NCI-H2227 (cell line): ENCODE measurements around the gene ADCY9.
"Not testable (repeated sequence)": the region's sequence is repeated elsewhere in the genome, so short reads cannot be mapped to it uniquely, and the experiment has no call there.

Experiments used
- DNase-seq: peaks from one replicate; lab custom pipeline; 2025; ENCODE audit not compliant: unreplicated experiment; lab: John Stamatoyannopoulos, UW

ADCY9 gene

GRCh38 chr16:3983081-3983520, 133.1 kb downstream of the ADCY9 start:
- peak; percentile 86 for DNase-seq

GRCh38 chr16:3982216-3982615, 134.0 kb downstream of the ADCY9 start:
- no peak for DNase-seq

DNA sequence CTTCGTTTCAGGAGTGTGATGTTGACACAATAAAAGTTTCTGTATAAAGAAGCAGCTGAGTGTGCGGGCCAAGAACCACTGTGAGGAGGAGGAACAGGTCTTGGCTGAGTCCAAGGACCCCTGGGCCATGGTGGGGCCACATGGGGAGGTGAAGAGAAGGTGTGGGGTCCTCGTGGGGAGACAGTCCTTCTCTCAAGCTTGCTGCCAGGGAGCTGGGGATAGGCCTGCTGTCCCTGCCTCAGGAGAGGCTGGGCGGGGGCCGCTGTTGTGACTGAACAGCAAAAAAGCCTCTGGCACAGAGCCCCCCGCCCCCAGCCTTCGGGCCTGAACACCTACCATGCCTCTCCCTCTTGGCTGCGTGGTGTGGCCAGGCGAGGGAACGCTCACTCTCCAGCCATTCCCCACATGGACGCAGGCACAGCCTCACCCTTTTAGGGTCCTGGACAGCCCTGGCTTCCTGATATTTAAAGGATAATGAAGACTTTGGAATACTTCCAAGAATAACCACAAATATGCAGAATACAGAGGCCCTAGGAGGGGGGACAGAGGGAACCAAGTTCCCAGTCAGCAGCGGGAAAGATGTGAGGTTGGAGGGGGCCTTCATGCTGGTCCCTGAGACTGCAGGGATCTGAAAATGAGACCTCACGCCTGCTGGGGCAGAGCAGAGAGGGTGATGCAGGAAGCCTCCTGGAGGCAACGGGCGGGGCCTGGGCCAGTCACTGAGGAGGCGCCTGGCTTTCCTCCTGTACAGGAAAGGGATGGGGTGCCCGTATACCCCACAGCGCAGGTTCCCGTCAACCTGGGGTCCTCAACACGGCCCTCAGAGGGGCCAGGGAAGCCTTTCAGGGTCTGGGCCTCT, 135.8 kb downstream of the ADCY9 start:
- DNase-seq: no peak

- no peak for DNase-seq
These were observed 136.7 kb downstream of the ADCY9 start for GRCh38 chr16:3979518-3979917.

DNA sequence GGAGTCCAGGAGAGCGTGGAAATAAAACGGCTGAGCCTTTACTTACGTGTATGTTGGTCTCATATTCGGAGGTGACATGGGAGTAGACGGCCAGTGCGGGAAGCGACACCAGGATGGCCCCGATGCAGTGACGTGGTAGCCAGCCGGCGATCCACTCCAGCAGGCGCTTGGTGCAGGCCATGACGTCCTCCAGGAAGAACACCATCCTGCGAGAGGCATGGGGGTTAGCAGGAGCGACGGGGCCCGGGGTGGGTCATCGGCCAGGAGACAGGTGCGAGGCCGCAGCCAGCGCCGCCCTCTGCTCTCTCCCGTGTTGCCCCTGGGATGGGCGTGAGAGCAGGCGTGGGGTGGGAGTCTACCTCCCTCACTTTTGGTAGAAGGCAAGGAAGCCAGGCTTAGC, 137.2 kb downstream of the ADCY9 start:
- DNase-seq: no peak

- no peak for DNase-seq
These were observed 138.9 kb downstream of the ADCY9 start for GRCh38 chr16:3977376-3977775.

DNA sequence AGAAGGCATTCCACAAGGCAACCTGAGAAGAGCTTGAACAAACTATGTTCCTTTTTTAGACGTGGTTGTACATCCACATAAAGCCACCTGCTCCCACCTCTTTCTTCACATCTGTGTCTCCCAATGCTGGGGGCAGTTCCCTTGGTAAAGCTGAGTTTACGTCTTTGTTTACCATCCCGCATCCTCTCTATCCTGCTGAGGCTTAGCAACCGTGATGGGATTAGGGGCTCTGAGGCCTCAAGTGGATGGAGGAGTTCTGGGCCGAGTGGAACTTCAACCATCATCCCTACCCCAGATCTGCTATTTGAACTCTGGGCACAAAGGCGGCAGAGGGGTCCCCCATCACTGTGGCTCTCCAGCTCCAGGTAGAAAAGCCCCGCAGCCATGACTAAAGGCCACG, 141.5 kb downstream of the ADCY9 start:
- DNase-seq: no peak

GRCh38 chr16:3971706-3972105, 144.5 kb downstream of the ADCY9 start:
- DNase-seq: no peak

DNA sequence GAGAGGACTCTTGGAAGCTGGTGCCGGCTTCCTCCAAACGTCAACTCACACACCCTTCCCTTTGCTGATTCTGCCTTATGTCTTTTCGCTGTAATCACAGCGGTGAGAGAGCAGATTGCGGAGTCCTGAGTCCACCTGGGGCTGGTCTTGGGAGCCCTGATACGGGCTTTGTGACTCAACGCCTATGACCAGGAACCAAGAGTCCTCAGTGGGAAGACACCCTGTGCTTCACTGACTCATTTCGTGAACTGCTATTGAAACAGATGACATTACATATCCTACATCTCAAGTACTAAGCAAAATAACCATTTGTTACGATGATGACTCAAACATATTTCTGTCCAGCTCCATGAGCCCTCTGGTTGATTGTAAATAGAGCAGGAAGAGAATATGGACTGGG, 145.0 kb downstream of the ADCY9 start:
- no peak for DNase-seq

GRCh38 chr16:3968551-3968950, 147.7 kb downstream of the ADCY9 start:
- DNase-seq: no peak

- DNase-seq: no peak
These were observed 149.6 kb downstream of the ADCY9 start for GRCh38 chr16:3966681-3967080.

DNA sequence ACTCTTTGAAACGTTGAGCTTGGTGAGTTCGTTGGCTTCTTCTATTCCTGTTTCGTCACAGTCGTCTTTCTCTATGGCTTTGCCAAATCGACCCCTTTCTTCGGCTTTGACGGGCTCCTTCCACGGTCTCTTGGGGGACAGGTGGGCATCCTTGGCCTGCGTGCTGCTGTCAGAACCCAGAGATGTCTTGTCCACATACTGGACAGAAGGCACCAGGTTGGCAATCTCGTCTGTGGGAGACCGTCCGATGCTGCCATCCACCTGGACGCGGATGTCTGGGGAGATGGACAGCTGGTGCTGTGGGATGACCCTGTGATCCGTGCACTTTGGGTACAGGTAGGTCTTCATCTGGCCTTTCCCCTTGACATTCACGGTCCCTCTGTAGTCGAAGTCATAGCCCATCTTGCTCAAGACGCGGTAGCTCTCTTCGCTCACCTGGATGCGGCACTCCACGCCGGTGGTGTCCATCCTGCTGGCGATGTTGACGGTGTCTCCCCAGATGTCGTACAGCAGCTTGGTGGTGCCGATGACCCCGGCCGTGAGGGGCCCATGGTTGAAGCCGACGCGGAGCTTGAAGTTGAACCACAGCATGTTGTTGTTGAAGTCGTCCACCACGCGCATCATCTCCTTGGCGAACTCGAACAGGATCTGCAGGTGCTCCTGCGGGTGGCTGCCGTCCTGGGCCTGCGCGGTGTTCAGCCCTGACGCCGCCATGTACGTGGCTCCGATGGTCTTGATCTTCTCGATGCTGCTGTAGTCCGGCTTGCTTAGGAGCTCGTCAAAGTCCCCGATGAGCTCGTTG, 150.3 kb downstream of the ADCY9 start:
- DNase-seq: no peak

- no peak for DNase-seq
These were observed 150.9 kb downstream of the ADCY9 start for GRCh38 chr16:3965306-3965705.

DNA sequence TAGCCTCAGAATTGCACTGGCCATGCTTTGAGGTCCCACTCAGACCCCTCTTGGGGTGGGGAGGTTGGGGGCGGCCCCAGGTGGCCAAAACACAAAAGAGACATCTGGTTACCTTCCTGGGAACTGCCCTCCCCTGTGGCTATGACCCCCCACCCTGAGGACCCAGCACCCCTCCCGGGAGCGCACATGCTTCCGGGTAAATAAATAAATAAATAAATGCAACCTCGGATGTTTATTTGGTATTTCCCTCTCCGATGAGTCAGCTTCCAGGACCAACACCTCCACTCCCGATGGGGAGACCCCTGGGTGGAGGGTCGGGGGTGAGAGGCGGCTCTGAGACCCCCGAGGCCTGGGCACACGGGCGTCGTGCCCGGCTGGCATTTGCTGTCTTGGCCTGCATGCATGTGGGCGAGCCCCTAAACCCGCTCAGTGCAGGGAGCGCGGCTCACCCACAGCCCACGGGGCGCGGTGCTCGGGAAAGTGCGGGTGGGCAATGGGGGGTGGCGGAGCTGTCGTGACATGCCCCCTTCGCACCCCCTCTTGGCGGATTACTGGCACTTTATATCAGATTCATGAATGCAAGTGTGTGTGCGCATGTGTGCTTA, 151.5 kb downstream of the ADCY9 start:
- DNase-seq: no peak

GRCh38 chr16:3963886-3964685, 152.2 kb downstream of the ADCY9 start:
- no peak for DNase-seq

DNA sequence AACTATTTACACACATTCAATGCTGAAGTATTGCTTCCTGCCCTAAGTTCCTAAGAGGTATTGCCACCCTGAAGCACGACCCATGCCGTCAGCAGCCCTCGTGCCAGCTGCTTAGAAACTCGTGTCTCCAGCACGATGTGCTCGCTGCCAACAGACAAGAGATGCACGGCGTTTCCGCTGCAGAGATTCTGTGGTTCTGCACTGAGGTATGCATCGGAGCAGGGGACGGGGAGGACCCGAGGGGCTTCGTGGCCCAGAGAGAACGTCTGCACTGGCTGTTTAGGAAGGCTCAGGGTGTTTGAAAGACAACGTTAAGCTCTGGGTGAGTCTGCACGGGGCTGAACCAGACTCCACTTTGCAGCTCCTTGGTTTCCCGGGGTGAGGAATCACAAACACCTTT, 153.0 kb downstream of the ADCY9 start:
- no peak for DNase-seq

DNA sequence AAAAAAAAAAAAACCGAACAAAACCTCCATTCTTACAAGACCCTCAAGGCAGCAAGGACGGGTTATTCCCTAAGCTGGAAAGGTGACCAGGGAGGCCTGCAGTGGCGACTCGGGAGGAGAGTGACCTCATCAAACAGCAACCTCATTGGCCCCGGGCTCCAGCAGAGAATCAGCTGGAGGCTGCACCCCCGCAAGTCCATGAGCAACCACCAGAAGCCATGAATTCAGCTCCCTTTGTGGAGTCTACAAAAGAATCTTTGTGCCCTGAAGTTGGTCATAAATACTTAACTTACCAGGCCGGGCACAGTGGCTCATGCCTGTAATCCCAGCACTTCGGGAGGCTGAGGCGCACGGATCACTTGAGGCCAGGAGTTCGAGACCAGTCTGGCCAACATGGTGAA, 154.8 kb downstream of the ADCY9 start:
- DNase-seq: no peak

GRCh38 chr16:3959926-3960590, 156.2 kb downstream of the ADCY9 start:
- not testable (repeated sequence) for DNase-seq

DNA sequence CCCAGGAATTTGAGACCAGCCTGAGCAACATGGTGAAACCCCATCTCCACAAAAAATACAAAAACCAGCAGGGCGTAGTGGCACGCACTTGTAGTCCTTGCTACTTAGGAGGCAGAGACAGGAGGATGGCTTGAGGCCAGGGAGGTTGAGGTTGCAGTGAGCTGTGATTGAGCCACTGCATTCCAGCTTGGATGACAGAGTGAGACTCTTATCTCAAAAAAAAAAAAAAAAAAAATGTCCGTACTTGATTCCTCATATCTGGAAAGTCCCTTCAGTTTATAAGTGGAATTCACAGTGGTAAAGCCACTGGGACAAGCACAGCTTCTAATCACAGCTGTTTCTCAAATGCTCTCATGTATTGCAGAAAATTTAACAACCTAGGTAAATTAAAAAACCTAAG, 157.1 kb downstream of the ADCY9 start:
- DNase-seq: no peak

GRCh38 chr16:3957344-3957980, 158.8 kb downstream of the ADCY9 start:
- DNase-seq: no peak
